Right renal pelvis (tissue), 4 donors: ENCODE measurements around the gene MBOAT2. TPM values are rescaled to one million over a fixed set of nuclear protein-coding genes. Genes with fewer than 3 reads are reported as not detected.

Experiments used
- DNase-seq, 4 donors: peaks; one replicate each; pipeline ENCODE4 v3.0.0-alpha.2; 2013; ENCODE audit warnings: low read depth in 4 of 4, low spot score in 3 of 4, missing footprints in 1 of 4
- polyA plus RNA-seq, 4 donors: library from polyadenylated mRNA; unstranded; fragments of 120-200 nt; gene quantifications; one replicate each; pipeline ENCODE4 v1.2.1, GENCODE V29; 2013; ENCODE audit not compliant: insufficient read length in 4 of 4

Gene MBOAT2
- polyA plus RNA-seq, 4 donors, result 54.8 to 70.2 (median 65.4) TPM

GRCh38 chr2:8867363-8867762 lies 136.1 kb downstream of the MBOAT2 start:
- DNase-seq, result no peak

DNA sequence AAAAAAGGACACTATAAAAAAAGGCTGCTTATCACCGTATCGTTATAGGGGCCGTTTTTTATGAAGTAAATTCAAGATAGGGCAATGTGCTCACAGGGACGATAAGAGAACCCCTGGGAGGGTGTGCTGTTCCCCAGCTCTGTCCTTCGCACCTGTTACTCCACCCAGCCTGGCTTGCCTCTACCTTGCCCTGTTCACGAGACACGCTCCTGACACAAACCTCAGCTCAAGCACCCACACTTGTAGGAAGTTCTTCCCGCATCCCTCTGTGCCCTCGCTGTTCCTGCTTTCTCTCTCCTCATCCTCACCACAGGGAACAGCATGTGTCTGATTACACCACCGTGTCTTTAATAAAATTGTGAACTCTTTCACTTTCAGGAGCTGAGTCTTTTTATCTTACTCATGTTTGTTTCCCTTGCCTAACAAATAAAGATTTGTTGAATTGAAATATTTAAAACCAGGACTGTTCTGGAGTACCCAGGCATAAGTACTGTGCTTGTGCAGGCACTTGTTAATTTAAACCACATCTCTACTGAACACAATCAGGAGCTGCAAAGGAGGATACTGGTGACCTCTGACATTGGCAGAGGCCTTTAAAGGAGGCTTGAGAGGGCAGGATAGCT lies 140.0 kb downstream of the MBOAT2 start:
- DNase-seq, result no peak

- DNase-seq, result no peak
Observed at GRCh38 chr2:8862230-8862629, 141.3 kb downstream of the MBOAT2 start.

DNA sequence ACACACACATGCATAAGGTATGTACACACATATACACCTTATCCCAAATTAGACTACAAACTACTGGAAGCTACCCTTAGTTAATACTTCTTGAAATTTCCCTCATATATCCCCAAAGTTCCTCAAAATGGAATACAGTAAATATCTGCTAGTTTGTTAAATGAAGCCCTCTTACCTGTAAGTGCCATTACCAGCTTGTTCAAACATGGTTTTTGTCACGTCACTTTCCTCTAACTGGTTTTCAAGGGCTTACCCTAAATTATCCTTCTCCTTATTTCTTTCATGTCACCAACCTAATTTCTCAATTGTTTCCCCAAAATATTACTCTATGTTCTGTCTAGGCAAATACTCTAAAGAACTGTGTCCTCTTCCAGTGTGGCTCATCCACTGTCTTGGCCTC lies 141.7 kb downstream of the MBOAT2 start:
- no peak for DNase-seq

GRCh38 chr2:8860239-8860638 lies 143.2 kb downstream of the MBOAT2 start:
- no peak for DNase-seq

- DNase-seq, result no peak
Observed at GRCh38 chr2:8858910-8859309, 144.6 kb downstream of the MBOAT2 start.

- DNase-seq, result no peak
Observed at GRCh38 chr2:8858264-8858663, 145.2 kb downstream of the MBOAT2 start.

GRCh38 chr2:8857709-8858108 lies 145.8 kb downstream of the MBOAT2 start:
- no peak for DNase-seq

DNA sequence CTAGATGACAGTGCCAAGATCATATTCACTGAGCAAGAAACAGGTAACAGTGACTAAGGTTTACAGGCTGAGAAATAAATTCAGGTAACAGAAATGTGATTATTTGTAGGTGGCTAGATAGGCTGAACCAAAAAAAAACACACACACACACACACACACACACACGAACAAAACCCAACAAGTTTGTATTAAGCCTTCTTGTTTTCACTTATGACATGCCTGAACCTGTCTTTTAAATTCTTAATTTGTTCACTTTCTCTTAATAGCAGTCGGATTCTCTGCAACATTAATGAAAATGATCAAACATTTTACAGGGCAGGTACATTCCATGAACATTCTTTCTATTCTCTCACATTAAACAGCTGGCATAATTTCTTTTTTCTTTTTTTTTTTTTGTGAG lies 147.3 kb downstream of the MBOAT2 start:
- no peak for DNase-seq

DNA sequence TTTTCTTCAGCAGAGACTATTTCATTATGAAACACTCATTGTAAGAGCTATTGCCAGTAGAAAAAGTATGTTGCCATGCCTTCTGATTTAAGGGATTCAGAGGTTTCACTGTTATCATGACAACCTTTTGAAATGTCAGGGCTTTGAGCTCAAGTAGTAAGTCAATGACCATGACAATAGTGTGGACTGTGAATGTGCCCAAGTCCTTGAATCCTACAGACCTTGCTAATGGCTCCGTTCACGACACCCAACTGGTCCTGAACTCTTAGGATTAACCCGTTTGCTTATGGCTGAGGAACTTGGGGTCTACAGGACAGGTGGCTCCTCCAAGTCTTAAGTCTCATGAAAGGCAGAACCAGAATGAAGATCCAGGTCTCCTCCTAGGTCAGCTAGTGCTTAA lies 148.5 kb downstream of the MBOAT2 start:
- no peak for DNase-seq

DNA sequence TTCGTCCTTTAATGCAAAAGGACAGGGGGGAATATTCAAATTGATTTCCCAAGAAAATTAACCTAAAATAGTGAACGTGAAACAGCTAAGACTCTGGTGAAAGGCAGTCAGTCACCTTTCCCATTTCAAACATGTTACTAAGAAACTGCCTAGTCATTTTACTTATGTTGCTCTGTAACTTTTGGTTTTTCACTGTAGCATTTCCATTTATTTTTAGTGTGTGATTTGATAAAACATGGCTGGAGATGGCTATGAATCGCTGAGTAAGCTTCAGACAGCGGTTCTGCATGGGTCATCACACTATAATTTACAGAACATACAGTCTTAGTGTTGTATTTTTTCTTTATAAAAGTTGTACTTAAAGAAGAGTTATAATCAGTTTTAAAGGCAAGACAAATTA lies 150.1 kb downstream of the MBOAT2 start:
- no peak for DNase-seq

GRCh38 chr2:8851811-8852560 lies 151.5 kb downstream of the MBOAT2 start:
- DNase-seq, result no peak

DNA sequence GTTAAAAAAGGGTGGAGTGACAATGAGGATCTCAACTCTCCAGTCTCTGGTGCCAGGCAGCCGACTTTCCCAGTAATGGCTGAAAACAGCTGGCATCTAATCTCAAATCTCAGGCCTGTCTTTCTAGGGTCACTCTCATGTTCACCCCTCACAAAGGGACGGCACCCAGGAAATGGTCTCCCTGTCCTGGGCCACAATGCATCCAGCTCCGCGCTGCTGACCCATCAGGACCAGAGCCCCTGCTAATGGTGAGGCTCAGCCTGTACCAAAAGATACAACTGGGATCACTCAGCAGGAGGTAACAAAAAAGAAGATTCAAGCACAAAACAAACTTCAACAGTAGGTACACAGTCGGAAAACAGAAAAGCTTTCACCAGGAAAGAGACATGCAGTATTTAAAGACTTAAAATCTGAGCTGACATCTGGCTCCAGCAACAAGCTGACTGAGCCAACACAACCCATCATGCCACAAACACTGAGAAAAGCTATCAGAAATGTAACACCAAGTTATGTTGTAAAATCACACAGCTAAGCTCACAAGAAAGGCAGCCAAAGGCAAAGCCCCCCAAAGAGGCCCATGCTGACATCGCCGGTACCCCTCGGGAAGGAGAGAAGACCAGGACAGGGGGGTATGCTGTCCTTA lies 152.5 kb downstream of the MBOAT2 start:
- no peak for DNase-seq

DNA sequence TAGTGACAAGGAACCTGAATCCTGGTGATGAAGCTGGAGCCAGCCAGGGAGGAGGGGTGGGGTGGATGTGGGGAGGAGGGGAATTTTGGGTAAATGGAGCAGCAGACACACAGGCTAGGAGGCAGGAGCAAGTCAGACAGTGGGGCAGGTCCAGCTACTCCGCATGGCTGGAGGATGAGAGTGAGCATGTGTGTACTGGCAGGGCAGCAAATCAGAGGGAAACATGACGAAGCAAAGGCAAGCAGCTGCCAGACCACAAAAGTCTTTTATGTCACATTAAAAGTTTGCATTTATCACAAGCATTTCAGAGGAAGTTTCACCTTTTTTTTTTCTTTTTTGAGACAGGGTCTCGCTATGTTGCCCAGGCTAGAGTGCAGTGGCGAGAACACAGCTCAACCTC lies 154.2 kb downstream of the MBOAT2 start:
- no peak for DNase-seq

DNA sequence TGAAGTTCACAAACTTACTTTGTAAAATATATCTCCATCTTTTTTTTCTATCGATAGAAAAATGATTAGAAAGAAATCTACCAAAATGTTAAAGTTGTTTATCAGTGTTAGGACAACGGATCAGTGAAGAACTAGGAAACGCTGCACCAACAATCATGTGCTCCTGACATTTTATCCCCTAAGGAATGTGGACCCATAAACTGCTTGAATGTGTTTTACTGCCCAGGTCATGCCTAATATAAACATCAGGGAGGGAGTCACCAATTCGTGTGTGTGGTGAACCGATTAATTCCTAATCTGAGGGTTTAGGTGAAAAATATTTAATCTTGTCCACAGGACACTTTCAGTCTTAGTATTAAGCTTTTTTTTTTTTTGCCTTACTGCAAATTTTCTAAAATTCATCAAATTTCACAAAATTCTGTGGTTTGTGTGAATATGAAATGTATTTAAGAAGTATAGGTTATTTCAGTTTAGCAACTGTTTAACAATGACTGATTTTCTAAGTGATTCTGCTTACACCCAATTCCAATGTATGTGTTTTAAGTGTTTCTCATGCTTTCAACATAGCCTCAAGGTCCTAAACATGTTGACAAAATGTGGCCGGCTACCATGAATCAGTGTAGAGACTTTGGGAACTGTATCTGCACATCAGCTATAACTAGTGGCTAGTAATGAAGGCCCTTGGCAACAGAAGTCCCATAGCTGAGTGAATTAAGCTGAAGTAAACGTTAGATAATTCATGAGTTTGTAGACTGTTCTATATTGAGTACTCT lies 155.0 kb downstream of the MBOAT2 start:
- DNase-seq, result no peak

GRCh38 chr2:8847400-8847799 lies 156.1 kb downstream of the MBOAT2 start:
- no peak for DNase-seq

GRCh38 chr2:8841932-8842331 lies 161.6 kb downstream of the MBOAT2 start:
- DNase-seq, result no peak

- no peak for DNase-seq
Observed at GRCh38 chr2:8840475-8841091, 162.9 kb downstream of the MBOAT2 start.

DNA sequence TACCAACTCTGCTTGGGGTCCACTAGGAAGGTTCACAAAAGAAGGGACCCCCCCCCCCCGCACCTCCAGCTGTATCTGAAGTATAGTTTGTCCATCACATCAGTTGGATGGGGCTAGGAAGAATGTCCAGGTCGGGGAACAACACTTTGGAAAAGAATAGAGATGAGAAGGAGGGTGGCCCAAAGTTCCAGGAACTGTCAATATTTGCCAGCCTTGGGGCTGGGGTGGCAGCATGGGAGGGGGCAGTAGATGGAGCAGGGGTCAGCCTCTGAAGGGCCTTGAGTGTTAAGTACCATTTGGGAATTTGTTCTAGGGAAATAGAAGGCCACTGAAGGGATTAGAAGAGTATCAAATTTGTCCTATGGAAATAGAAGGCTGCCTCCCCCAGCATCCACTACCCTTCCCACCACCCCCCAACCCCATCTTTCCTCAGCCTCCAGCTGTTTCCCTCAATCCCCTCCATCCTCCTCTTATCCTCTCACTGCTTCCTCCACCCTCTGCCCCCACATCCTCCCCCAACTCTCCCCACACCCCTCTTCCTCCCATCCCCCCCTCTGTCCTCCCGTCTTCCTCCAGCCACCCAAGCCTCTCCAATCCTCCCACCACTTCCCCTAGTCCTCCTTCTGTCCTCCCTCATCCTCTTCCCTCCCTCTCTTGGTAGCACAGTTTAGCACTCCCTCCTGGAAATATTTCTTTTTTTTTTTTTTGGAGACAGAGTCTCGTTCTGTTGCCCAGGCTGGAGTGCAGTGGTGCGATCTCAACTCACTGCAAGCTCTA lies 164.1 kb downstream of the MBOAT2 start:
- no peak for DNase-seq

DNA sequence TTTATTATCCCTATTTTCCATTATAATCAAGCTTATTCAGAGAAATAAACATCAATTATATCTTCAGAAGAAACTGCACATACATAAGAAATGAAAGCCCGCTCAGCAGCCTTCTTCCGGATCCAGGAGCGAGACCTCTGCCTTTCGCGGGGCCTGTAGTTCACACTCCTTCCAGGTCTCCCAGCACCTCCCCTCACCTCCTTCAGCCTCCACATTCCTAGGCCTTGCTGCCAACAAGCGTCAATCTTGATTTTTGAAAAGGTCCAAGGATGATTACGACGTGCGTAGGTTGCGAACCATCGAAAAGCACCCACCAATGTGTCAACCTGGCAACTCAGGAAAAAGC lies 165.7 kb downstream of the MBOAT2 start:
- DNase-seq, result no peak
